Loucy (cell line): ENCODE results near the gene CIAO3.

Source experiments
- H2AFZ ChIP-seq: fragments of 200-600 bp; sonication (generic); 2 replicates; pipeline ENCODE4 v1.6.0; 2016; ENCODE audit warnings: antibody characterized with exemption, mild to moderate bottlenecking, low read length, moderate library complexity
- H3F3A ChIP-seq: fragments of 200-600 bp; 2 replicates; pipeline ENCODE4 v1.6.0; 2016; ENCODE audit warnings: antibody characterized with exemption, low read depth, mild to moderate bottlenecking
- H3K27me3 ChIP-seq: fragments of 200-600 bp; sonication (generic); 2 replicates; pipeline ENCODE4 v1.6.1; 2014; ENCODE audit warnings: low read length, mild to moderate bottlenecking; ENCODE audit not compliant: insufficient read depth, poor library complexity, severe bottlenecking
- H3K36me3 ChIP-seq: fragments of 200-600 bp; sonication (generic); 2 replicates; pipeline ENCODE4 v1.6.1; 2016; ENCODE audit warnings: low read length; ENCODE audit not compliant: insufficient read depth
- H3K4me1 ChIP-seq: fragments of 200-600 bp; sonication (generic); 2 replicates; pipeline ENCODE4 v1.5.1; 2014; ENCODE audit warnings: low read length, mild to moderate bottlenecking; ENCODE audit not compliant: insufficient read depth, poor library complexity, severe bottlenecking
- H3K4me2 ChIP-seq: fragments of 200-600 bp; sonication (generic); 2 replicates; pipeline ENCODE4 v1.6.0; 2014; ENCODE audit warnings: antibody characterized with exemption, low read length, low read depth, mild to moderate bottlenecking; ENCODE audit not compliant: poor library complexity, severe bottlenecking
- H3K4me3 ChIP-seq: fragments of 200-600 bp; sonication (generic); 2 replicates; pipeline ENCODE4 v1.5.1; 2014; ENCODE audit warnings: low read length, mild to moderate bottlenecking, mixed read lengths; ENCODE audit not compliant: poor library complexity, severe bottlenecking
- H3K79me2 ChIP-seq: fragments of 200-600 bp; sonication (generic); 2 replicates; pipeline ENCODE4 v1.6.1; 2014; ENCODE audit warnings: low read length; ENCODE audit not compliant: insufficient read depth
- H3K9ac ChIP-seq: fragments of 200-600 bp; sonication (generic); 2 replicates; pipeline ENCODE4 v1.6.0; 2014; ENCODE audit warnings: mild to moderate bottlenecking, low read depth, low read length, moderate library complexity; ENCODE audit not compliant: poor library complexity, severe bottlenecking
- H3K9me2 ChIP-seq: fragments of 200-600 bp; sonication (generic); replicated peaks from 2 replicates; pipeline ENCODE4 v1.6.1; 2016; ENCODE audit warnings: low read depth, low read length, mixed read lengths
- H3K9me3 ChIP-seq: fragments of 200-600 bp; sonication (generic); 2 replicates; pipeline ENCODE4 v1.6.1; 2014; ENCODE audit warnings: mild to moderate bottlenecking, antibody characterized with exemption, low read length, low read depth; ENCODE audit not compliant: insufficient read depth
- H4K20me1 ChIP-seq: fragments of 200-600 bp; sonication (generic); 2 replicates; pipeline ENCODE4 v1.6.0; 2014; ENCODE audit warnings: antibody characterized with exemption, low read length, mild to moderate bottlenecking; ENCODE audit not compliant: insufficient read depth, poor library complexity, severe bottlenecking
- EZH2phosphoT487 ChIP-seq: fragments of 200-600 bp; IDR thresholded peaks from 2 replicates; pipeline ENCODE4 v1.6.1; 2018; ENCODE audit warnings: antibody characterized with exemption, mild to moderate bottlenecking, moderate library complexity, borderline replicate concordance
- TF ChIP-seq, protein P1 (sequence below): fragments of 200-600 bp; sonication (generic); conservative IDR thresholded peaks from 2 replicates; pipeline ENCODE4 v1.5.1; 2014; ENCODE audit warnings: mild to moderate bottlenecking, antibody characterized with exemption, low read length

The CIAO3 gene

DNA sequence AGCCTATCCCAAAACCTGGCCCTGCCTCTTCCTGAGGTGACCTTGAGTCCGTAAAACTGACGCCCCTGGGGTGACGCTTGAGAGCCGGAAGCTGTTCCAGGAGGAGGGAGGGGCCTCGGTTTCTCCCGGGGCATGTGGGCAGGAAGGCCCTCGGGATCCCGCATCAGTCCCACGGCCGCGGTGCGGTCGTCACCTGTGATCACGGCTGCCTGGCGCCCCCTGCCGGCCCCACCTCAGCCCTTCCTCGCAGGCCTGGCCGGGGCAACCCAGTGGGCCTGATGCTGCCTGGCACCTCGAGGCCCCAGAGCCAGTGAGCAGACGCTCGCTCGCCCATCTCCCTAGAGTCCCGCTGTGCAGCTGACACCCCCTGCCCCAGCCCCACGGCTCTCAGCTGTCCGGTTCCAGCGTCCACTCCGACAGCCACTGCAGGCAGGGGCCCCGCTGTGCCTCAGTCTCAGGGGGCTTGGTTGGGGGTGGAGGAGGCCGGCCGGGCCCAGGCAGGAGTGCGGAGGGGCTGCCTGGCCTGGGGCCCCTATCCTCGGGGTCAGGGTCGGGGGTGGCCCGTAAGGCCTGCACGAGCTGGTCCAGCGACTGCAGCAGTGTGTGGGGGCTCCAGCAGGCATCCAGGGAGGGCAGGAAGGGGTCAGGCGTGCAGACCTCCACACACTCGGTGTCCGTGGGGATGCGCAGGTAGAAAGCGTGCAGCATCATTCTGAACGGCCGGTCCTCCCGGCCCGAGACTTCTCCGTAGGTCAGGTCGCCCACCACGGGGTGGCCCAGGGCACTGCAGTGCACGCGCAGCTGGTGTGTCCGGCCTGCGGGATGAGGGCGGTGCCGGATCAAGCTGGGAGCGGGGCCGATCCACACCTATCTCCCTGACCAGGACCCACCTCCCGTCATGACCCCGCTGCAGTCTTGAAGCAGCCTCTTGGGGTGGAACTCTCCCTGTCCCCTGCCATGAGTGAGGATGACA, 45.1 kb upstream of the CIAO3 start:
- Histone ChIP-seq H3K27me3 (no peaks in the 10 kb centered on the region), H3K4me2 (no peak overlapping the region)

DNA sequence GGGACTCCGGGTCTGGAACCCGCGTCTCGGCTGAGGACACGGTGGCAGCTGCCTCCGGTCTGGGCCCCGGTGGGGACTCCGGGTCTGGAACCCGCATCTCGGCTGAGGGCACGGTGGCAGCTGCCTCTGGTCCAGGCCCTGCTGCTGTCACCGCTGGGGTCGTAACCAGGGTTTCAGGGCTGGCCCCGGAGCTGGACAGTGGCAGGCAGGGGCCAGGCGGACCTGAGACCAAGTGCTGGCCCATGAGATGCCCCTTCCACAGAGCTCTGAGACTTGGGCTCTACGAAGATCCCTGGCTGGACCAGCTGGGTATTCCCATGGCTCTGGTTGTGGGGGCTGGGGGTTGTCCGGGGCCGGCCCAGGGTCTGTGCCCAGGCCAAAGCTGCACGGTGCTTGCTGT, 43.6 kb upstream of the CIAO3 start:
- Histone ChIP-seq H3K27me3 (no peaks in the 10 kb centered on the region), H3K9ac (no peak overlapping the region), H3K36me3 (no peaks in the 10 kb centered on the region)

More for the DNA sequence above, 45.1 kb upstream of the CIAO3 start:
- no peak for TF ChIP-seq EZH2phosphoT487
- TF ChIP-seq, protein P1, sequence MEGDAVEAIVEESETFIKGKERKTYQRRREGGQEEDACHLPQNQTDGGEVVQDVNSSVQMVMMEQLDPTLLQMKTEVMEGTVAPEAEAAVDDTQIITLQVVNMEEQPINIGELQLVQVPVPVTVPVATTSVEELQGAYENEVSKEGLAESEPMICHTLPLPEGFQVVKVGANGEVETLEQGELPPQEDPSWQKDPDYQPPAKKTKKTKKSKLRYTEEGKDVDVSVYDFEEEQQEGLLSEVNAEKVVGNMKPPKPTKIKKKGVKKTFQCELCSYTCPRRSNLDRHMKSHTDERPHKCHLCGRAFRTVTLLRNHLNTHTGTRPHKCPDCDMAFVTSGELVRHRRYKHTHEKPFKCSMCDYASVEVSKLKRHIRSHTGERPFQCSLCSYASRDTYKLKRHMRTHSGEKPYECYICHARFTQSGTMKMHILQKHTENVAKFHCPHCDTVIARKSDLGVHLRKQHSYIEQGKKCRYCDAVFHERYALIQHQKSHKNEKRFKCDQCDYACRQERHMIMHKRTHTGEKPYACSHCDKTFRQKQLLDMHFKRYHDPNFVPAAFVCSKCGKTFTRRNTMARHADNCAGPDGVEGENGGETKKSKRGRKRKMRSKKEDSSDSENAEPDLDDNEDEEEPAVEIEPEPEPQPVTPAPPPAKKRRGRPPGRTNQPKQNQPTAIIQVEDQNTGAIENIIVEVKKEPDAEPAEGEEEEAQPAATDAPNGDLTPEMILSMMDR: peak; percentile 34
- peaks cover 30% of the 10 kb centered on the region; the same call in 1 of the 2 replicates for H3K79me2 ChIP-seq
- no peak overlapping the region for H3K4me3 ChIP-seq
- no peaks in the 10 kb centered on the region for H3K9me2 ChIP-seq
- H3F3A ChIP-seq: no peaks in the 10 kb centered on the region
- no peak overlapping the region for H3K9ac ChIP-seq
- H3K36me3 ChIP-seq: no peaks in the 10 kb centered on the region
- H2AFZ ChIP-seq: no peak overlapping the region
- H3K4me1 ChIP-seq: no peaks in the 10 kb centered on the region
- H4K20me1 ChIP-seq: no peaks in the 10 kb centered on the region
- no peaks in the 10 kb centered on the region for H3K9me3 ChIP-seq

DNA sequence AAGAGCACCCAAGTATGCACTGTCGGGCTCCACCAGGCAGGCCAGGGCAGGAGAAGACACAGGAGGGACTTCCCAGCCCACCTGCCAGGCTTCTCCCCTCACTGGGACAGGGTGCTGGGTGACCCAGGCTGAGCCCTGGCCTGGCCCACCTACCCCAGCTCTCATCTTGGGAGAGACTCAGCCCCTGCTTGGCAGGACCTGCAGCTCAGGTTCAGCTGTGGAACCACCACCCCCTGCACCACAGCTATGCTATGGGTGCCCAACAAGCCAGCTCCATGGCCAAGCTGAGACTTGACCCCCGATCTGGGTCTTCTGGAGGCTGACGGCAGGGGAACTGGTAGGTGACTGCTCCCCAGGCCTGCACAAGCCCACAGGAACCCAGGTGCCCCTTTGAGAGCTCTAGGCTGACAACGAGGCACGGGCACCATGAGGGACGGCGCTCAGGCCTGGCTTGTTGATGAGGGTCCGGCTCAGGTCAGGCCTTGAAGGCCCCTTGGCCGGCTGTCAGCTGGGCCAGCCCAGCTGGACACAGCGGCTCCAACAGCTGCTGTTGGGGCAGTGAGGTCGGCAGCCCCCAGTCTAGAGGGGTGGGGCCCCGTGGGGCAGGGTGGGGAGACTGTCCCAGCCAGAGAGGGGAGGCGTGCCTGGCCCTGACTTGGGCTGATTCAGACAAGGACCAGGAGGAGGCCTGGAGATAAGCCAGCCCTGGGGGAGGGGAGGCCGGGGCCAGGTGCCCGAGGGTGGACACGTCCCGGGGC, 42.8 kb upstream of the CIAO3 start:
- no peak overlapping the region for H2AFZ ChIP-seq
- no peaks in the 10 kb centered on the region for H3K4me1 ChIP-seq
- H3K36me3 ChIP-seq: no peaks in the 10 kb centered on the region
- no peaks in the 10 kb centered on the region for H3K9me2 ChIP-seq
- no peaks in the 10 kb centered on the region for H3F3A ChIP-seq
- no peak overlapping the region for H3K4me3 ChIP-seq
- no peak for TF ChIP-seq EZH2phosphoT487
- TF ChIP-seq, protein P1: no peak
- H3K9me3 ChIP-seq: no peaks in the 10 kb centered on the region
- H4K20me1 ChIP-seq: no peaks in the 10 kb centered on the region
- H3K79me2 ChIP-seq: peaks cover 16% of the 10 kb centered on the region; the same call in 1 of the 2 replicates
- H3K4me2 ChIP-seq: no peak overlapping the region
- H3K27me3 ChIP-seq: no peaks in the 10 kb centered on the region
- no peak overlapping the region for H3K9ac ChIP-seq

More for the DNA sequence above, 43.6 kb upstream of the CIAO3 start:
- Histone ChIP-seq H3F3A (no peaks in the 10 kb centered on the region), H3K9me2 (no peaks in the 10 kb centered on the region), H4K20me1 (no peaks in the 10 kb centered on the region), H2AFZ (no peak overlapping the region), H3K4me3 (no peak overlapping the region), H3K79me2 (peaks cover 24% of the 10 kb centered on the region; the same call in 1 of the 2 replicates), H3K4me1 (no peaks in the 10 kb centered on the region), H3K4me2 (no peak overlapping the region), H3K9me3 (no peaks in the 10 kb centered on the region)
- TF ChIP-seq, protein P1: no peak
